K562 (cell line): ENCODE results near the gene SHISA9. TPM values are rescaled to one million over a fixed set of nuclear protein-coding genes. Genes with fewer than 3 reads are reported as not detected.

Experiments
- ATAC-seq: fragments of 200-7000 bp; cut with Tn5 transposase; 3 replicates; pipeline ENCODE4 v1.9.1; 2020; ENCODE audit warnings: moderate library complexity
- BruUV-seq: library from RNA; stranded (reverse); fragments of 400-500 nt; replicated peaks from 2 replicates; lab custom pipeline; 2021; lab: Mats Ljungman, UMichigan
- CTCF ChIA-PET: fragments of 300-600 bp; formaldehyde crosslinking; extraction: SDS; loops from one replicate; lab custom pipeline; 2021; ENCODE audit warnings: low intra/inter-chr PET ratio; lab: Yijun Ruan, JAX
- POLR2A ChIA-PET: fragments of 300-600, 350-650 bp; sonication (Branson Sonifier 250); formaldehyde crosslinking; extraction: SDS; loops from one replicate; lab custom pipeline; 2021; ENCODE audit warnings: antibody characterized with exemption, inconsistent platforms; lab: Yijun Ruan, JAX
- DNase-seq, 4 experiments: peaks; one replicate each; pipeline versions ENCODE4 v3.0.0 to v3.0.0-alpha.2; 2011 to 2018; ENCODE audit warnings: low spot score in 3 of 4, mixed read lengths in 3 of 4; ENCODE audit errors: extremely low read depth in 1 of 4
- FAIRE-seq: peaks from 2 replicates; lab custom pipeline; 2011; peaks lifted over from hg19 to GRCh38; lab: Jason Lieb, UNC
- H2AFZ ChIP-seq: 2 replicates; pipeline ENCODE4 v1.6.0; 2011; ENCODE audit warnings: low read depth, low read length, control low read depth, inconsistent platforms
- H3K27ac ChIP-seq: fragments of 200-600 bp; 3 replicates; pipeline ENCODE4 v1.8.0; 2011; ENCODE audit warnings: low read depth, mild to moderate bottlenecking, control low read depth, inconsistent platforms, low read length, moderate library complexity, mixed read lengths; ENCODE audit errors: extremely low read depth
- H3K27me3 ChIP-seq, 2 experiments: fragments of 300-600 bp in 1 of 2; 2 replicates in 1 of 2; 3 replicates in 1 of 2; pipeline versions ENCODE4 v1.6.0 to v1.8.0; 2011; ENCODE audit warnings: inconsistent platforms in 2 of 2, low read length in 2 of 2, mild to moderate bottlenecking in 1 of 2, mixed read lengths in 1 of 2, moderate library complexity in 1 of 2; ENCODE audit not compliant: control insufficient read depth in 2 of 2, insufficient read depth in 2 of 2
- H3K36me3 ChIP-seq: fragments of 300-600 bp; 3 replicates; pipeline ENCODE4 v1.8.0; 2011; ENCODE audit warnings: mild to moderate bottlenecking, low read length, inconsistent platforms; ENCODE audit not compliant: control insufficient read depth, insufficient read depth
- H3K4me1 ChIP-seq, 2 experiments: fragments of 200-600 bp in 1 of 2; replicated peaks in 1 of 2; 2 replicates in 1 of 2; 3 replicates in 1 of 2; pipeline versions ENCODE4 v1.5.1 to v1.8.0; 2011; ENCODE audit warnings: inconsistent platforms in 2 of 2, low read length in 2 of 2, mild to moderate bottlenecking in 1 of 2, mixed read lengths in 1 of 2, moderate library complexity in 1 of 2; ENCODE audit not compliant: control insufficient read depth in 2 of 2, insufficient read depth in 2 of 2
- H3K4me2 ChIP-seq: 2 replicates; pipeline ENCODE4 v1.6.1; 2011; ENCODE audit warnings: low read length, control low read depth, inconsistent platforms, mixed read lengths; ENCODE audit not compliant: insufficient read depth
- H3K4me3 ChIP-seq: fragments of 200-600 bp; sonication (generic), shearing (Covaris generic); 2 replicates; pipeline ENCODE4 v1.5.1; 2016; ENCODE audit warnings: control low read depth, inconsistent platforms
- H3K79me2 ChIP-seq: fragments of 200-600 bp; 3 replicates; pipeline ENCODE4 v1.8.0; 2011; ENCODE audit warnings: low read length, inconsistent platforms; ENCODE audit not compliant: control insufficient read depth, insufficient read depth
- H3K9ac ChIP-seq, 2 experiments: 2 replicates each; pipeline versions ENCODE4 v1.6.0 to v1.6.1; 2011; ENCODE audit warnings: low read depth in 2 of 2, low read length in 2 of 2, control low read depth in 1 of 2, inconsistent platforms in 1 of 2, mild to moderate bottlenecking in 1 of 2, mixed read lengths in 1 of 2; ENCODE audit not compliant: insufficient read depth in 1 of 2
- H3K9me1 ChIP-seq: one replicate; pipeline ENCODE4 v1.6.0; 2011; ENCODE audit warnings: inconsistent platforms, mild to moderate bottlenecking, low read length, moderate library complexity; ENCODE audit not compliant: control insufficient read depth, insufficient read depth
- H3K9me3 ChIP-seq: replicated peaks from 2 replicates; pipeline ENCODE4 v1.5.1; 2011; ENCODE audit warnings: low read depth, low read length, inconsistent platforms; ENCODE audit not compliant: control insufficient read depth, insufficient read depth
- H4K20me1 ChIP-seq: replicated peaks from 2 replicates; pipeline ENCODE4 v1.6.1; 2011; ENCODE audit warnings: low read length, inconsistent platforms, mixed read lengths; ENCODE audit not compliant: control insufficient read depth, insufficient read depth
- BDP1 ChIP-seq: IDR thresholded peaks from 3 replicates; pipeline ENCODE4 v1.6.1; 2011; ENCODE audit not compliant: insufficient read length, insufficient read depth
- KDM5B ChIP-seq: fragments of 200-600 bp; sonication (generic); IDR thresholded peaks from 2 replicates; pipeline ENCODE4 v1.6.1; 2012; ENCODE audit warnings: low read depth, mild to moderate bottlenecking, moderate library complexity, low read length, control low read depth, inconsistent platforms; ENCODE audit not compliant: insufficient replicate concordance
- MAFK ChIP-seq: IDR thresholded peaks from 2 replicates; pipeline ENCODE4 v1.6.1; 2011; ENCODE audit warnings: low read length, improper control_type of control experiment
- NR2C2 ChIP-seq, 2 experiments: fragments of 200-800 bp in 1 of 2; sonication (Bioruptor generic) in 1 of 2; sonication (generic) in 1 of 2; formaldehyde crosslinking in 1 of 2; IDR thresholded peaks; 2 replicates each; pipeline versions ENCODE4 v1.6.1 to v1.8.0; 2016 to 2022; ENCODE audit warnings: mild to moderate bottlenecking in 1 of 2, missing compliant biosample characterization in 1 of 2, missing genetic modification characterization in 1 of 2, missing genetic modification reagents in 1 of 2
- RBBP5 ChIP-seq: fragments of 200-600 bp; sonication (generic); IDR thresholded peaks from 2 replicates; pipeline ENCODE4 v1.6.1; 2012; ENCODE audit warnings: borderline replicate concordance, mild to moderate bottlenecking, low read length, control low read depth, inconsistent platforms; ENCODE audit not compliant: insufficient read depth, poor library complexity, severe bottlenecking
- ZBTB2 ChIP-seq: fragments of 450-650 bp; IDR thresholded peaks from 2 replicates; pipeline ENCODE4 v1.6.1; 2016; ENCODE audit warnings: antibody characterized with exemption
- ZBTB9 ChIP-seq: fragments of 450-650 bp; formaldehyde crosslinking; IDR thresholded peaks from 2 replicates; pipeline ENCODE4 v1.4.0; 2020; ENCODE audit warnings: mild to moderate bottlenecking, moderate library complexity
- ZNF121 ChIP-seq: sonication (generic); formaldehyde crosslinking; conservative IDR thresholded peaks from 2 replicates; pipeline ENCODE4 v1.8.0; 2022; ENCODE audit warnings: missing genetic modification reagents
- ZNF124 ChIP-seq: sonication (generic); formaldehyde crosslinking; IDR thresholded peaks from 2 replicates; pipeline ENCODE4 v1.8.1; 2022; ENCODE audit warnings: missing genetic modification reagents
- ZNF408 ChIP-seq: fragments of 250-450 bp; sonication (Bioruptor Pico); IDR thresholded peaks from 2 replicates; pipeline ENCODE4 v1.4.0; 2020; ENCODE audit warnings: low read depth, mild to moderate bottlenecking, moderate library complexity
- ZNF507 ChIP-seq: conservative IDR thresholded peaks from 2 replicates; pipeline ENCODE4 v1.6.1; 2017; ENCODE audit warnings: missing genetic modification characterization, missing compliant biosample characterization
- ZNF79 ChIP-seq: fragments of 250-450 bp; sonication (Bioruptor Pico); IDR thresholded peaks from 2 replicates; pipeline ENCODE4 v1.4.0; 2020; ENCODE audit warnings: low read depth, mild to moderate bottlenecking, moderate library complexity
- WGBS: fragments of 100-300 bp; shearing (Covaris generic); methylation state at CpG from one replicate; pipeline ENCODE4 v1.1.6; 2016; ENCODE audit warnings: low coverage, mixed read lengths; ENCODE audit not compliant: insufficient coverage; ENCODE audit errors: missing lambda C conversion rate; 5-methylcytosine and 5-hydroxymethylcytosine counted together
- in situ Hi-C: fragments of 300-500 bp; cut with MboI; formaldehyde crosslinking; loops from 4 replicates; pipeline ENCODE4 v1.15.0; 2018; ENCODE audit warnings: inconsistent platforms, mixed read lengths
- intact Hi-C: fragments of 100-400 bp; cut with micrococcal nuclease; formaldehyde crosslinking; loops from 2 replicates; pipeline ENCODE4 v1.14.2; 2022
- polyA plus RNA-seq, 8 experiments: library from polyadenylated mRNA; depleted of rRNA in 4 of 8; stranded (reverse) in 5 of 8; unstranded in 3 of 8; fragments of >200 nt; fragmentation: Nextera tagmentation in 2 of 8; fragmentation: Illumina TruSeq in 1 of 8; extraction: Ambion mirVana in 2 of 8; extraction: Trizol in 1 of 8; gene quantifications; 2 replicates each; pipeline versions ENCODE4 v1.2.1 to v1.2.3, GENCODE V29; 2011 to 2014; ENCODE audit warnings: inconsistent platforms in 1 of 8, missing spikeins in 1 of 8
- total RNA-seq, 7 experiments: library from RNA; depleted of rRNA in 6 of 7; stranded (reverse); fragments of >200 nt in 6 of 7; fragmentation: Illumina TruSeq in 2 of 7; extraction: Trizol in 2 of 7; gene quantifications; 2 replicates each; pipeline versions ENCODE4 v1.2.1 to v1.2.3, GENCODE V29; 2011 to 2021; ENCODE audit warnings: low replicate concordance in 1 of 7
- TF ChIP-seq, protein P1 (sequence below): fragments of 450-650 bp; formaldehyde crosslinking; IDR thresholded peaks from 2 replicates; pipeline ENCODE4 v1.4.0; 2020; ENCODE audit warnings: mild to moderate bottlenecking, moderate library complexity
- TF ChIP-seq, protein P2 (sequence below): sonication (generic); formaldehyde crosslinking; IDR thresholded peaks from 2 replicates; pipeline ENCODE4 v1.8.0; 2022; ENCODE audit warnings: mild to moderate bottlenecking, missing genetic modification reagents

SHISA9 gene
- total and polyA plus RNA-seq, 9 of the 15 experiments (the other 6 are each of a cell fraction or from before 2014, with no cell fraction given): under 0.01 to 0.16 (median 0.01) TPM; not detected in 6

DNA sequence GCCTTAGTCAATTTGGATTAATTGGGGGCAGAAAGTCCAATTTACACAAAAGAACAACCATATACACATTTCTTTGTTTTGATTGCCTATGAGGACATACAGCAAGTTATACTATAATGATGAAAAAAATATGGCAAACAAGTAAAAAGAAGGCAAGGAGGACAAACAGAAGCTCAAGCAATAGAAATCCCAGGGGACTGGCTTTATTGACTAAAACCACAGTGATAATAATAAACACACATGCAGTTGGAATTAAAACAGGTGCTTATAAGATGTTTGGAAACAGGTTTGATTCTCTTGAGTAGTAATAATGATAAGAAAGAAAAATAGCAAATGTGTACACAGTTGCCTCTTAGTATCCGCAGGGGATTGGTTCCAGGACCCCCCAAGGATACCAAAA, 176.4 kb downstream of the SHISA9 start:
- Histone ChIP-seq H3K9ac (no peak overlapping the region), H3K36me3 (no peaks in the 10 kb centered on the region), H3K79me2 (no peaks in the 10 kb centered on the region), H4K20me1 (no peaks in the 10 kb centered on the region), H3K9me3 (no peaks in the 10 kb centered on the region), H3K9me1 (no peaks in the 10 kb centered on the region), H3K27ac (no peak overlapping the region), H2AFZ (no peak overlapping the region), H3K4me1 (no peaks in the 10 kb centered on the region), H3K27me3 (no peaks in the 10 kb centered on the region), H3K4me3 (no peak overlapping the region), H3K4me2 (no peak overlapping the region)
- intact Hi-C loops (no loop called here), in situ Hi-C loops (no loop called here)
- ATAC-seq (no peak), FAIRE-seq (no peak), DNase-seq (no peak)
- ChIA-PET POLR2A (no interaction called here), CTCF (no interaction called here)
- no TSS peak for BruUV-seq
- 5% methylated on average over 1 of the region's 1 CpG for WGBS
- TF ChIP-seq KDM5B: no peak
- TF ChIP-seq, protein P1, sequence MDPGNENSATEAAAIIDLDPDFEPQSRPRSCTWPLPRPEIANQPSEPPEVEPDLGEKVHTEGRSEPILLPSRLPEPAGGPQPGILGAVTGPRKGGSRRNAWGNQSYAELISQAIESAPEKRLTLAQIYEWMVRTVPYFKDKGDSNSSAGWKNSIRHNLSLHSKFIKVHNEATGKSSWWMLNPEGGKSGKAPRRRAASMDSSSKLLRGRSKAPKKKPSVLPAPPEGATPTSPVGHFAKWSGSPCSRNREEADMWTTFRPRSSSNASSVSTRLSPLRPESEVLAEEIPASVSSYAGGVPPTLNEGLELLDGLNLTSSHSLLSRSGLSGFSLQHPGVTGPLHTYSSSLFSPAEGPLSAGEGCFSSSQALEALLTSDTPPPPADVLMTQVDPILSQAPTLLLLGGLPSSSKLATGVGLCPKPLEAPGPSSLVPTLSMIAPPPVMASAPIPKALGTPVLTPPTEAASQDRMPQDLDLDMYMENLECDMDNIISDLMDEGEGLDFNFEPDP: no peak
- no peak for TF ChIP-seq ZNF507 (tag)
- TF ChIP-seq ZBTB2: no peak
- TF ChIP-seq RBBP5: no peak
- TF ChIP-seq ZBTB9 (CRISPR knock-in tag): no peak
- TF ChIP-seq NR2C2 (CRISPR knock-in tag; IDR thresholded peaks at IDR 0.05): no peak
- no peak for TF ChIP-seq NR2C2 (tag; IDR thresholded peaks at IDR 0.05)
- TF ChIP-seq ZNF79 (CRISPR knock-in tag): no peak
- TF ChIP-seq, protein P2, sequence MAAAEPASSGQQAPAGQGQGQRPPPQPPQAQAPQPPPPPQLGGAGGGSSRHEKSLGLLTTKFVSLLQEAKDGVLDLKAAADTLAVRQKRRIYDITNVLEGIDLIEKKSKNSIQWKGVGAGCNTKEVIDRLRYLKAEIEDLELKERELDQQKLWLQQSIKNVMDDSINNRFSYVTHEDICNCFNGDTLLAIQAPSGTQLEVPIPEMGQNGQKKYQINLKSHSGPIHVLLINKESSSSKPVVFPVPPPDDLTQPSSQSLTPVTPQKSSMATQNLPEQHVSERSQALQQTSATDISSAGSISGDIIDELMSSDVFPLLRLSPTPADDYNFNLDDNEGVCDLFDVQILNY (CRISPR knock-in tag): no peak
- TF ChIP-seq ZNF124 (CRISPR knock-in tag): no peak
- no peak for TF ChIP-seq ZNF408
- TF ChIP-seq BDP1: no peak
- TF ChIP-seq ZNF121 (CRISPR knock-in tag): no peak
- no peak for TF ChIP-seq MAFK
